ENCODE measurements around the gene FARS2. TPM values are rescaled to one million over a fixed set of nuclear protein-coding genes. Genes with fewer than 3 reads are reported as not detected.
"Not testable (repeated sequence)": the region's sequence is repeated elsewhere in the genome, so short reads cannot be mapped to it uniquely, and the experiment has no call there.

The FARS2 gene
- total RNA-seq, 1 experiment from 2014 or later, result 15.0 TPM

GRCh38 chr6:5653801-5654200 lies 392.5 kb downstream of the FARS2 start:
- TF ChIP-seq MYBL2 (CRISPR knock-in tag; IDR thresholded peaks at IDR 0.05) (no peak), CBFB (CRISPR knock-in tag; IDR thresholded peaks at IDR 0.05; ENCODE audit: low read depth) (no peak), EMX1 (CRISPR knock-in tag; IDR thresholded peaks at IDR 0.05) (no peak), FOXK1 (CRISPR knock-in tag; IDR thresholded peaks at IDR 0.05) (no peak), ARID4B (CRISPR knock-in tag; IDR thresholded peaks at IDR 0.05; ENCODE audit: borderline replicate concordance) (no peak), ZSCAN18 (CRISPR knock-in tag; IDR thresholded peaks at IDR 0.05) (no peak), OVOL2 (CRISPR knock-in tag; IDR thresholded peaks at IDR 0.05; ENCODE audit: borderline replicate concordance) (no peak), E2F1 (CRISPR knock-in tag; IDR thresholded peaks at IDR 0.05) (no peak), NFE2L1 (CRISPR knock-in tag; IDR thresholded peaks at IDR 0.05) (no peak), ESRRA (CRISPR knock-in tag; IDR thresholded peaks at IDR 0.05; ENCODE audit: borderline replicate concordance) (no peak), TCF7 (CRISPR knock-in tag; IDR thresholded peaks at IDR 0.05; ENCODE audit: low read depth) (no peak), HMGXB4 (CRISPR knock-in tag; IDR thresholded peaks at IDR 0.05) (no peak), JUN (CRISPR knock-in tag; IDR thresholded peaks at IDR 0.05) (no peak)
- no peak for DNase-seq (ENCODE audit: low spot score)
- peaks cover 16% of the 10 kb centered on the region for H3K9me3 Mint-ChIP-seq
- no peak for ATAC-seq
- H3K27ac Mint-ChIP-seq, result no peak overlapping the region
- no peaks in the 10 kb centered on the region for H3K27me3 Mint-ChIP-seq (ENCODE audit: low read depth)
- no peak overlapping the region for H3K4me3 Mint-ChIP-seq
- POLR2A ChIA-PET, result no interaction called here
- H3K36me3 Mint-ChIP-seq, result peaks cover 9% of the 10 kb centered on the region
- CTCF ChIA-PET, result no interaction called here
- H3K4me1 Mint-ChIP-seq, result peaks cover under 1% of the 10 kb centered on the region

- ChIA-PET POLR2A (no interaction called here), CTCF (interaction anchor here (0.6 kb wide), 1 partner anchor 12 kb away, joined by 4 read pairs; no protein-coding TSS in a partner anchor)
- no peak for DNase-seq (ENCODE audit: low spot score)
- no peak overlapping the region for H3K4me3 Mint-ChIP-seq
- H3K27me3 Mint-ChIP-seq (ENCODE audit: low read depth), result no peaks in the 10 kb centered on the region
- ATAC-seq, result no peak
- TF ChIP-seq NR2C2 (CRISPR knock-in tag; IDR thresholded peaks at IDR 0.05), result no peak
- no peak overlapping the region for H3K27ac Mint-ChIP-seq
- peaks cover 19% of the 10 kb centered on the region for H3K9me3 Mint-ChIP-seq
- peaks cover 9% of the 10 kb centered on the region for H3K36me3 Mint-ChIP-seq
- peaks cover 25% of the 10 kb centered on the region for H3K4me1 Mint-ChIP-seq
Observed at GRCh38 chr6:5656226-5656625, 394.9 kb downstream of the FARS2 start.

GRCh38 chr6:5656695-5657094 lies 395.4 kb downstream of the FARS2 start:
- H3K4me3 Mint-ChIP-seq; H3K36me3 Mint-ChIP-seq; DNase-seq (ENCODE audit: low spot score); H3K27ac Mint-ChIP-seq; H3K27me3 Mint-ChIP-seq (ENCODE audit: low read depth); POLR2A ChIA-PET; CTCF ChIA-PET; ATAC-seq: not testable (repeated sequence)
- Mint-ChIP-seq H3K4me1 (peaks cover 25% of the 10 kb centered on the region), H3K9me3 (peaks cover 21% of the 10 kb centered on the region)

Measured in WTC11 (cell line).